B cell (primary cell): Measurements from ENCODE around the gene HUS1B. TPM values are rescaled to one million over a fixed set of nuclear protein-coding genes. Genes with fewer than 3 reads are reported as not detected.

Experiments used
- ATAC-seq: fragments of 200-7000 bp; cut with Tn5 transposase; one replicate; pipeline ENCODE4 v1.10.0; 2021; ENCODE audit warnings: low read depth, mild to moderate bottlenecking, moderate number of reproducible peaks, moderate library complexity
- CTCF ChIA-PET: fragments of 350-600 bp; sonication (Branson Sonifier 250); formaldehyde crosslinking; loops from one replicate; lab custom pipeline; 2021; ENCODE audit warnings: antibody characterized with exemption, inconsistent platforms; lab: Charles Lee
- POLR2A ChIA-PET: fragments of 350-600 bp; sonication (Branson Sonifier 250); formaldehyde crosslinking; loops from one replicate; lab custom pipeline; 2021; ENCODE audit warnings: antibody characterized with exemption; lab: Charles Lee
- DNase-seq: peaks from one replicate; pipeline ENCODE4 v3.0.0; 2013
- H2AFZ ChIP-seq: 2 replicates; pipeline ENCODE4 v1.6.1; 2012; ENCODE audit warnings: mild to moderate bottlenecking, low read depth, low read length; ENCODE audit not compliant: insufficient read depth, poor library complexity, severe bottlenecking
- H3K27ac ChIP-seq, 2 donors: 1 replicate in 1 of 2; 2 replicates in 1 of 2; pipeline ENCODE4 v1.5.1; 2012 to 2013; ENCODE audit warnings: low read length in 2 of 2, mild to moderate bottlenecking in 2 of 2, moderate library complexity in 1 of 2
- H3K27me3 ChIP-seq, 4 experiments: fragments of 200-600 bp in 1 of 4; sonication (generic) in 1 of 4; replicated peaks in 1 of 4; 1 replicate in 2 of 4; 2 replicates in 2 of 4; pipeline versions ENCODE4 v1.6.1 to v1.7.0; 2013 to 2016; ENCODE audit warnings: low read length in 3 of 4, mild to moderate bottlenecking in 2 of 4, mixed read lengths in 1 of 4, moderate library complexity in 1 of 4; ENCODE audit not compliant: insufficient read depth in 4 of 4, control insufficient read depth in 3 of 4; ENCODE audit errors: control extremely low read depth in 1 of 4
- H3K36me3 ChIP-seq, 2 experiments: replicated peaks in 1 of 2; 1 replicate in 1 of 2; 2 replicates in 1 of 2; pipeline versions ENCODE4 v1.6.1 to v1.7.1; 2013; ENCODE audit warnings: low read length in 1 of 2; ENCODE audit not compliant: insufficient read depth in 2 of 2, control insufficient read depth in 1 of 2; ENCODE audit errors: control extremely low read depth in 1 of 2, extremely low read depth in 1 of 2
- H3K4me1 ChIP-seq, 2 donors: fragments of 200-600 bp in 1 of 2; sonication (generic) in 1 of 2; 1 replicate in 1 of 2; 2 replicates in 1 of 2; pipeline versions ENCODE4 v1.5.1 to v1.6.1; 2013 to 2017; ENCODE audit warnings: low read length in 2 of 2; ENCODE audit not compliant: control insufficient read depth in 2 of 2, insufficient read depth in 2 of 2
- H3K4me2 ChIP-seq: replicated peaks from 2 replicates; pipeline ENCODE3; 2012; ENCODE audit warnings: mild to moderate bottlenecking, low read depth, low read length; ENCODE audit not compliant: poor library complexity, severe bottlenecking
- H3K4me3 ChIP-seq, 5 experiments: fragments of 200-600 bp in 1 of 5; sonication (generic) in 1 of 5; 1 replicate in 3 of 5; 2 replicates in 2 of 5; pipeline versions ENCODE4 v1.5.1 to v1.7.0; 2011 to 2016; ENCODE audit warnings: low read length in 4 of 5, mild to moderate bottlenecking in 4 of 5, low read depth in 2 of 5, control low read depth in 1 of 5, moderate library complexity in 1 of 5; ENCODE audit not compliant: insufficient read depth in 1 of 5; ENCODE audit errors: control extremely low read depth in 1 of 5, extremely low read depth in 1 of 5
- H3K79me2 ChIP-seq: fragments of 200-600 bp; sonication (generic); one replicate; pipeline ENCODE4 v1.6.0; 2016; ENCODE audit warnings: low read length; ENCODE audit not compliant: control insufficient read depth, insufficient read depth
- H3K9ac ChIP-seq: fragments of 200-600 bp; sonication (generic); 2 replicates; pipeline ENCODE4 v1.6.1; 2017; ENCODE audit warnings: mild to moderate bottlenecking, low read length, moderate library complexity
- H3K9me3 ChIP-seq, 3 donors: one replicate each; pipeline versions ENCODE4 v1.6.1 to v1.7.1; 2013; ENCODE audit warnings: low read length in 2 of 3; ENCODE audit not compliant: control insufficient read depth in 2 of 3, insufficient read depth in 1 of 3; ENCODE audit errors: control extremely low read depth in 1 of 3
- H4K20me1 ChIP-seq: 2 replicates; pipeline ENCODE4 v1.6.0; 2012; ENCODE audit warnings: mild to moderate bottlenecking, low read length; ENCODE audit not compliant: insufficient read depth, control insufficient read depth, poor library complexity, severe bottlenecking
- H3K27ac Mint-ChIP-seq: one replicate; pipeline ENCODE4 v1.8.0; 2021; ENCODE audit warnings: mixed read lengths
- H3K27me3 Mint-ChIP-seq: one replicate; pipeline ENCODE4 v1.8.0; 2021; ENCODE audit warnings: mixed read lengths
- H3K4me1 Mint-ChIP-seq: one replicate; pipeline ENCODE4 v1.8.0; 2021; ENCODE audit warnings: mixed read lengths
- H3K4me3 Mint-ChIP-seq: one replicate; pipeline ENCODE4 v1.8.0; 2021; ENCODE audit warnings: mixed read lengths
- H3K9me3 Mint-ChIP-seq: one replicate; pipeline ENCODE4 v1.8.0; 2022; ENCODE audit warnings: mixed read lengths; ENCODE audit not compliant: insufficient read depth
- CTCF ChIP-seq: fragments of 200-600 bp; IDR thresholded peaks from one replicate; pipeline ENCODE4 v1.8.0; 2022; ENCODE audit warnings: antibody characterized with exemption, mild to moderate bottlenecking
- EZH2 ChIP-seq: IDR thresholded peaks from 2 replicates; pipeline ENCODE4 v1.6.1; 2012; ENCODE audit warnings: borderline replicate concordance, low read depth, mild to moderate bottlenecking, moderate library complexity, low read length; ENCODE audit not compliant: insufficient read depth, poor library complexity, severe bottlenecking
- WGBS: methylation state at CpG from one replicate; pipeline ENCODE4 v1.1.5; 2013; ENCODE audit warnings: missing lambda C conversion rate; ENCODE audit not compliant: insufficient coverage; 5-methylcytosine and 5-hydroxymethylcytosine counted together
- intact Hi-C: fragments of 100-400 bp; cut with micrococcal nuclease; formaldehyde crosslinking; loops from one replicate; pipeline ENCODE4 v1.10.0; 2022
- polyA minus RNA-seq: library from RNA; depleted of rRNA, polyadenylated mRNA; stranded (reverse); fragments of >200 nt; gene quantifications from 2 replicates; pipeline ENCODE4 v1.2.3, GENCODE V29; 2012
- polyA plus RNA-seq: library from polyadenylated mRNA; depleted of rRNA; stranded (reverse); fragments of >200 nt; gene quantifications from 2 replicates; pipeline ENCODE4 v1.2.3, GENCODE V29; 2012
- total RNA-seq, 2 donors: library from RNA; stranded (reverse); fragments of 120-200 nt in 1 of 2; gene quantifications; 1 replicate in 1 of 2; 2 replicates in 1 of 2; pipeline versions ENCODE4 v1.2.3 to v1.2.4, GENCODE V29; 2013 to 2022

Gene HUS1B
- total RNA-seq (2.9 and 4.1 TPM in 2 replicates), polyA plus RNA-seq (4.0 and 4.4 TPM in 2 replicates), polyA minus RNA-seq (2.5 and 5.4 TPM in 2 replicates)
- total RNA-seq (2013): 1.3 TPM

DNA sequence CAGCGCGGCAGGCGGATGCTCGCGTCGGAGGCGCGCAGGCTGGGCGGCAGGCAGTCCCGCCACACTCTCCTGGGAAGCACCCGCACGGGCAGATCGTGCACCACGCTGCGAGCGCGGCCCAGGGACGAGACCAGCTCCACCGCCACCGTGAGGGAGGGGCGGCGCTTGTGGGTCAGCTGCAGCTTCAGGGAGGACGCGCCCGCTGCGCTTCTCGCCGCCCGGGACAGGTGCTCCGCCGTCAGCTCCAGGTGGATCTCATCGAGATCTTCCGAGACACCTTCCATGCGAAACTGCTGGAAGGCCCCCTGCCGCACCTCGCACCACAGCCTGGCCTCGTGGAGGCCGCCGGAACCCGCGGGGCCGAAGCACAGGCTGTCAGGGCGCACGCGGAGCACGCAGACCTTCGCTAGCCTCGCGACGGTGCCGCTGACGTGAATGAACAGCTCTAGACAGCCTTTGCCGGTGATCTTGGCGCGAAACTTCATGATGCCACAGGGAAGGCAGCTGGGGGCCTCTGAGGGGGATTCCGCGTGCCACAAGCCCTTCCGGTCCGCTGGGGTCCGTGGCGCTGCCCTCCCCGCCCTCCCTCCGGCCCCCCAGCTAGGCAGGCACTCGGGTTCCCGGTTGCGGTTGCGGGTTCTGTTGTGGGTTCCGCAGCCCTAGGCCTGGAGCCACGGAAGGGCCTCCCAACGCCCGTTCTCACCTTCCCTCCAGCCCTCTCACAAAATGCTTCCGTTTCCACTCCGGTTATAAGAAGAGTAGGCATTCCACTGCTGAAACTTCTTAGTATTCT lies at the start of gene HUS1B:
TSS of gene HUS1B (minus strand) at position 641 of the 793 bp plus-strand sequence. CDS start at position 485, 156 bp downstream.
- CTCF ChIA-PET: no interaction called here
- 96% methylated on average over 71 of the region's 73 CpGs for WGBS
- DNase-seq (no peak), ATAC-seq (no peak)
- no peak within 1 kb of the TSS for H3K27ac Mint-ChIP-seq
- no peak within 1 kb of the TSS for H3K9ac ChIP-seq
- peaks cover 31% of the 10 kb centered on the region for H3K4me1 Mint-ChIP-seq
- no peak within 1 kb of the TSS for H2AFZ ChIP-seq
- TF ChIP-seq CTCF (no peak), EZH2 (no peak)
- H3K9me3 Mint-ChIP-seq: no peaks in the 10 kb centered on the region
- peaks cover 4% of the 10 kb centered on the region in 2 donors for H3K4me1 ChIP-seq
- peaks cover 89% of the 10 kb centered on the region for H3K79me2 ChIP-seq
- H3K27ac ChIP-seq: no peak within 1 kb of the TSS
- no peak within 1 kb of the TSS for H3K4me3 Mint-ChIP-seq
- POLR2A ChIA-PET: no interaction called here
- peaks cover 37% of the 10 kb centered on the region for H4K20me1 ChIP-seq
- no peaks in the 10 kb centered on the region for H3K27me3 Mint-ChIP-seq
- H3K9me3 ChIP-seq: peaks cover 0 to 10% (median 0%) of the 10 kb centered on the region in 3 donors
- intact Hi-C loops: no loop called here
- H3K4me2 ChIP-seq: no peak within 1 kb of the TSS
- peaks cover 0 to 7% of the 10 kb centered on the region in 2 experiments for H3K36me3 ChIP-seq
- H3K27me3 ChIP-seq: no peaks in the 10 kb centered on the region
- no peak within 1 kb of the TSS for H3K4me3 ChIP-seq

DNA sequence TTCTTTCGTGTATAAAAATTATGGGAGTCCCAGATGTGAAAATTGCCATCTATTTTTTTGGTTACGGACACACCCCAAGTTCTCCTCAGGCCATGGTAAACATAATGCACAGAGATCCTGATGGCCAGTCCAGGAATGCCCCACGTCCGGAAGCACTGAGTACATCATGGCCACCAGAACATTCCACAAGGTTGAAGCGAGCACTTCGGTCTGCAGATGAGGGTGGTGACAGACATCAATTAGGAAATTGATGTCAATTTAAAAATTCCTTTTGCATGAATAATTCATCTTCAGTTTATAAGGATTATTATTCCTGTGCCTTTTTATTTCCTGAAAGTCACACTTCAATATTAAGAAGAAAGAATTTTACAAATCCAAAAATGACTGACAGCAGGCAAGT lies 49.2 kb upstream of the HUS1B start:
- Mint-ChIP-seq H3K27me3 (peaks cover 11% of the 10 kb centered on the region), H3K9me3 (no peaks in the 10 kb centered on the region), H3K27ac (no peak overlapping the region), H3K4me3 (no peak overlapping the region), H3K4me1 (peaks cover 9% of the 10 kb centered on the region)
- no peaks in the 10 kb centered on the region for H3K79me2 ChIP-seq
- DNase-seq (no peak), ATAC-seq (no peak)
- H2AFZ ChIP-seq: no peak overlapping the region
- CTCF ChIA-PET: interaction anchor here (2.7 kb wide), 1 partner anchor 15 kb away, joined by 14 read pairs; no protein-coding TSS in a partner anchor
- no peak overlapping the region for H3K4me3 ChIP-seq
- H3K4me1 ChIP-seq: peaks cover 6 to 7% of the 10 kb centered on the region in 2 donors
- POLR2A ChIA-PET: no interaction called here
- H3K4me2 ChIP-seq: no peak overlapping the region
- no peaks in the 10 kb centered on the region for H3K9me3 ChIP-seq
- TF ChIP-seq EZH2: no peak
- no peak for TF ChIP-seq CTCF
- H3K9ac ChIP-seq: no peak overlapping the region
- intact Hi-C loops: no loop called here
- H3K27ac ChIP-seq: no peak overlapping the region
- H3K36me3 ChIP-seq: no peaks in the 10 kb centered on the region
- H4K20me1 ChIP-seq: no peaks in the 10 kb centered on the region
- WGBS: 100% methylated on average over 2 of the region's 6 CpGs
- no peaks in the 10 kb centered on the region for H3K27me3 ChIP-seq
